ENCODE data around the gene FKBP5.

DNA sequence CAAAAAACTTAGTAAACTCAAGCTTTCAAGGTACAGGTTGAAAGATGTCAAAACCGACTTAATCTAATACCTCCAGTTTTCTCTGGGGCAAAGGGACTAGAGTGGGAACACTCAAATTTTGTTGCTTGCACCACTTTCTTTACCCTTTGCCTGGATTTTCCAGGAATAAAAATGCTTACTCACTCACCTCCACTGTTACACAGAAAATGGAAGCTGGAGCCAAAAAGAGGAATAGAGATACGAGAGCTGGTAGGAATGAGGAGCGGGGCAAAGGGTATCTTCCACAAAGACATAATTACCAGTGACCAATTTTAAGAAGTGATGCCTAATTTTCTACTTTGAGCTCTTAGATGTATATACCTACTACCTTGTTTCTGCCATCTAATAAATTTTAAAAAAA is 96.5 kb downstream of the FKBP5 start:
- TF ChIP-seq CTCF (IDR thresholded peaks at IDR 0.05) (no peak), ZFP36 (IDR thresholded peaks at IDR 0.05; ENCODE audit: borderline replicate concordance, partially characterized antibody) (no peak), POLR2A (IDR thresholded peaks at IDR 0.05; ENCODE audit: low read length) (no peak), CEBPB (IDR thresholded peaks at IDR 0.05) (no peak)
